AG20443 (cell line): ENCODE measurements around the gene MACF1.
"Not testable (repeated sequence)": the region's sequence is repeated elsewhere in the genome, so short reads cannot be mapped to it uniquely, and the experiment has no call there.

Source experiments
- DNase-seq: peaks from one replicate; pipeline ENCODE4 v3.0.0; 2012; ENCODE audit warnings: low spot score, mixed read lengths

The MACF1 gene

DNA sequence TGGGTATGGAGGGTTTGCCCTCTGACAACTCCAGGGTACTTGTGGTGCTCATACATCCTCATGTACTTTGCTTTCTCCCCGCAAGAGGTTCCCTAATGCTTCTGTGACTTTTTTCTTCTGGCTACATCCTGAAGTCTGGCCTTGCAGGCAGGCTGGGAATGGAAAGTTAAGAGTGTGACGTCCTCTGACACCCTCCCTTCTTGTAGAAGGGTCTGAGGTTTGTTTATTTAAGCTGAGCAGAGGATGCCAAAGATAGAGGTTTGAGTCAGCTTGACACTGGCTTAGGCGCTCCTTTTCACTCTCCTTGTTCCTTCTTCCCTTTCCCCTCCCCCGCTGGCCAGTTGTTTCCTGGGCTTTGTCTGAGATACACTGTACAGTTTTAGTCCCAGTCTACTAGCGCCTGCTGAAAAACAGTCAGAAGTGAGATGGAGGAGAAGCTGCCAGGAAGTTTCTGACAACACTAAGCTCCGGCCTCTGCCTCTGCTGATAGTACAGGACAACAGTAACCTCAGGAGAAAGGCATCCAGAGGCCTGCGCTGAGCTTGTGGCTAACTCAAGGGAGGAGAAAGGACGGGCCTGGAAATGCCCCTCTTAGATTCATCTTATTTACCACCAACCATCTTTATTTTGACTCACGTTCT lies at the start of gene MACF1:
MACF1 (plus strand) TSS at position 255 of the 641 bp plus-strand sequence; CDS start at position 583, 328 bp downstream.
- DNase-seq, result peak; percentile 78

DNA sequence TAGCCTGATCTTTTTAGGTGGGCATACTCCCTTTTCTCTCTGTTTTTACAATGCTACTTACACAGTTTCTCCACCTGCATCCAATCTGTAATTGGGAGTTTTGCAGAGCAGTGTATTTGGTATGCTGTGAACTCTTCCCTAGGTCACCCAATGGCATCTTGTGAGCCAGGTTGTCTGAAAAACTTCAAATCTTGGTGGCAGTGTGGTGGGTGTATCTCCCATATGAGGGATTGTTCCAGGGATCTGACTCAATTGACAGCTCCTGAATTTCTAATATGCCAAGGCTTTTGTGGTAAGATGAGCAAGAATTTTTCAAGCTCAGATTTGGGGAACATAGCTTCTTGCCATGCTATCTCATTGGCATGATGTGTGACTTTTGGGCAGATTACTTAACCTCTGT lies 47.2 kb upstream of the MACF1 start:
- DNase-seq, result no peak

GRCh38 chr1:39158327-39159086 lies 46.0 kb upstream of the MACF1 start:
- no peak for DNase-seq

GRCh38 chr1:39159224-39160036 lies 45.1 kb upstream of the MACF1 start:
- DNase-seq, result peak; percentile 34

- DNase-seq, result peak; percentile 34
Observed at GRCh38 chr1:39160703-39161102, 43.8 kb upstream of the MACF1 start.

DNA sequence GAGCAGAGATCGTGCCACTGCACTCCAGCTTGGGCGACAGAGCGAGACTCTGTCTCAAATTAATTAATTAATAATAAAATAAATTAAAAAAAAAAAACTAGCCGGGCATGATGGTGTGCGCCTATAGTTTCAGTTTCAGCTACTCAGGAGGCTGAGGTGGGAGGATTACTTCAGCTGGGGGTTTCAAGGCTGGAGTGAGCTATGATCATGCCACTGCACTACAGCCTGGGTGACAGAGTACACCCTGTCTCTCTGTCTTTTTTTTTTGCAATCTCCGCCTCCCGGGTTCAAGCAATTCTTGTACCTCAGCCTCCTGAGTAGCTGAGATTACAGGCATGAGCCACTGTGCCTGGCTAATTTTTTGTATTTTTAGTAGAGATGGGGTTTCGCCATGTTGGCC lies 42.7 kb upstream of the MACF1 start:
- DNase-seq, result not testable (repeated sequence)

GRCh38 chr1:39163469-39163868 lies 41.0 kb upstream of the MACF1 start:
- DNase-seq, result no peak

DNA sequence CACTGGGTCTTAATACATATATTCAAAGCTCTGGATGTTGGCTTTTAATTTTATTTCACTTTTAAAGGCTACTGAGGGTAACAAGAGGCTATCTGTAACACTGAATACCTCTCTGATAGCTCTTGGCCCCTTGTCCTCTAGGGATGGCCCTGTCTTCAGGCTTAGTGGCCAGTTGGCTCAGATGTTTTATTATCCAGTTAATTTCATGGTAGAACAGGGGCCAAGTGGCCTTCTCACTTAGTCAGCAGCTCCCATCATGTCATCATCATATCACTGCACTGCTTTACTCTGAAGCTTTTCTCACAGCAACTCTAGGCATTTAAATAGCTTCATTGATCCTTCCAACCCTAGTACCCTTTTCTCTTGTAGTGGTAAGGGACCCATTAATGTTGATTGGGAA lies 40.2 kb upstream of the MACF1 start:
- no peak for DNase-seq

DNA sequence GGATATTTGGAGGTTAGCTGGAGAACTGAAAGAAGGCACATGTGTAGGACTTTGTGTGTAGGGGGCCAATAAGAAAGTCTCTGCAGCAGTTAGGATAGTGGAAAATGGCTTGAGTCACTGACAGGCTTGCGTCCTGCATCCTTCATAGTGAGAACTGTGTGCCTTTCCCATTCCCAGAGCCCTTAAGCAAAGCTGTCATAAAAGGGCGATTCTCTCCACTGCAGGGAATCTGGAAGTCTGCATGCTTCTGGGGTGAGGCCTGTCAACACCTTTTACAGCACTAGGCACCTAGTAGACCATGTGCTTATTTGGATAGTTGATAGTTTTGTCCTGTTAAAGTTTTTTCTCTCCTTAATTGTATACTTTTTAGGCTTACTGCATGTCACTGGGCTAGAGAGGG lies 39.4 kb upstream of the MACF1 start:
- DNase-seq, result no peak

DNA sequence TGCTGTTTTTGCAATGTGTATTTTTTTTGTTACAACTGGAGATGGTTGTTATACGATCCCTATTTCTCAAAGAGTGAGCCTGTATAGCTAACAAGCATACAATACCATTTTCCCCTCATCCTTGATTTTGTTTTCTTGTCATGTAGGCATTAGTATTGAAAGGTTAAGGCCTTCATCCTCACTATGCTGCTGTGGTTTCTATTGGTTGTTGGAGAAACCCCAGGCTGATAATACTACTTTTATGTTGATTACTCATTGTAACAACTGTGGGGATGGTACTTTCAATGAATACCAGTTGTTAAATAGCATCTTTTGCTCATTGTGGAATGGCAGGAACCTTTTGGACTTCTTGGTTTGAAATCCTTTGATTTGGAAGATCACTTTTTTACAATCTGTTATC lies 39.0 kb upstream of the MACF1 start:
- DNase-seq, result no peak

GRCh38 chr1:39167632-39168209 lies 36.8 kb upstream of the MACF1 start:
- DNase-seq, result no peak

GRCh38 chr1:39168301-39169080 lies 36.0 kb upstream of the MACF1 start:
- DNase-seq, result no peak

DNA sequence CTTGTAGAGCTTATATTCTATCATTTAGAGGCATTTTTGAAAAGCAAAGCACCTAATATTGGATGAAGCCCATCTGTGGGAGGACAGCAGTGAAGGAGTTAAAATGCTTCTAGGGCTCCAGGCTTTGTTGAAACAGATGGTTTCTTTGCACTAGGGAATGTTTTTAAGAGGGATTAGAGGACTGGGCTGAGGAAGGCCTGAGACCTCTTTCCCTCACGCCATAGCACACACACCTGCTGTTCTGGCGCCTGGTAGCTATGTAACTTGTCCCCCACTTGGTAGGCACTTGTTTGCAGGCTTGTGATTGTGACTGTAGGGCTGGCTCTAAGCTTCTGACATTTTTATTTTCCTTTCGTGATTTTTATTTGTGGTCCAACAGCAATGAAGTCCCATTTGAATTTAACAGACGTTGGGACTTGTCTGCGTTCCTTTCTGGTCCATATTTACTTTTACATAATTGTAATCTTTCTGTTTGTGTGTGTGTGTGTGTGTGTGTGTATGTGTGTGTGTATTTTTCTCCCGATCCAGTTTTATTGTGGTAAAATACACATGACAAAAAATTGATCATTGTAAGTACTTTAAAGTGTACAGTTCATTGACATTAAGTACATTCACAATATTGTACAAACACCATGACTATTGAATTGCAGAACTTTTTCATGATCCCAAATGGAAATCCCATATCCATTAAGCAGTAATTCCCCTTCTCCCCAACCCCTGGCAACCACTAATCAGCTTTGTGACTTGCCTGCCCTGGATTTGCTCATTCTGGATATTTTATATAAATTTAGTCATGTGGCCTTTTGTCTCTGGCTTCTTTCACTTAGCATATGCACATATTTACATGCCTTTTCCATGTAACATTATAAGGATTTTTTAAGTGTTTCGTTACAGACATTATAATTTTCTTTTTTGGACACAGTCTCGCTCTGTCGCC lies 33.5 kb upstream of the MACF1 start:
- no peak for DNase-seq

- DNase-seq, result no peak
Observed at GRCh38 chr1:39173119-39173994, 31.1 kb upstream of the MACF1 start.

- DNase-seq, result no peak
Observed at GRCh38 chr1:39173995-39174380, 30.5 kb upstream of the MACF1 start.

DNA sequence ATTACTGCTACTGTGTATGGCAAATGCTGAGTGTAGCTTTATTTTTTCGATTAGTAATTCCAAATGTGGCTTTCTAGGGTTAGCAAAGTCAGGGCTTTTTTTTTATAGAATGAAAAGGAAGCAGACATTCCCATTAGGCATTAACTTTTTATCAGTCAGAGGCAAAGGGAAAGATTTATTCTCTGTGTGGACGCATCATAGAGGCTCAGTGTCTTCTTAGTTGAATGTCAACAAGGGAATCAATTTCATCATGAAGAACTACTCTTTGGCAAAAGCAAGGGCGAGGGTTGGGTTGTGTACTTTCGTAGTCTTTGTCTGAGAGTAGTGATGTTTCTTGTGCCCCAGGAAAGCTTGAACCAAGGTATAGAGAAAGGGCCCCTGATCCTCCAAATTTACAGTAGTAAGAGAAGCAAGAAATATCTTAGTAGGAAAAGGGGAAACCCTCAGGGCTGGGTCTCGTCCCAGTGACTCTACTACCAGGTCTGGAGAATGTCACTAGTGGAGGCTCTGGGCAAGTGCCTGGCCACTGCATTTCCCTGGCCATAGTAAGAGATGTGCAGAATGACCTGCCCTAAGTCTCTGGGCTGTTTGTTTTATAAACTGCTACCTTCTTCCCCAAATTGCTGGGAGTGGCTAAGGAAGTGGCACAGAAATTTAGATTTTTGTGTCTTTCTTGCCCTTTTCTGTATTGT lies 30.0 kb upstream of the MACF1 start:
- no peak for DNase-seq

GRCh38 chr1:39177706-39178105 lies 26.8 kb upstream of the MACF1 start:
- DNase-seq, result no peak

DNA sequence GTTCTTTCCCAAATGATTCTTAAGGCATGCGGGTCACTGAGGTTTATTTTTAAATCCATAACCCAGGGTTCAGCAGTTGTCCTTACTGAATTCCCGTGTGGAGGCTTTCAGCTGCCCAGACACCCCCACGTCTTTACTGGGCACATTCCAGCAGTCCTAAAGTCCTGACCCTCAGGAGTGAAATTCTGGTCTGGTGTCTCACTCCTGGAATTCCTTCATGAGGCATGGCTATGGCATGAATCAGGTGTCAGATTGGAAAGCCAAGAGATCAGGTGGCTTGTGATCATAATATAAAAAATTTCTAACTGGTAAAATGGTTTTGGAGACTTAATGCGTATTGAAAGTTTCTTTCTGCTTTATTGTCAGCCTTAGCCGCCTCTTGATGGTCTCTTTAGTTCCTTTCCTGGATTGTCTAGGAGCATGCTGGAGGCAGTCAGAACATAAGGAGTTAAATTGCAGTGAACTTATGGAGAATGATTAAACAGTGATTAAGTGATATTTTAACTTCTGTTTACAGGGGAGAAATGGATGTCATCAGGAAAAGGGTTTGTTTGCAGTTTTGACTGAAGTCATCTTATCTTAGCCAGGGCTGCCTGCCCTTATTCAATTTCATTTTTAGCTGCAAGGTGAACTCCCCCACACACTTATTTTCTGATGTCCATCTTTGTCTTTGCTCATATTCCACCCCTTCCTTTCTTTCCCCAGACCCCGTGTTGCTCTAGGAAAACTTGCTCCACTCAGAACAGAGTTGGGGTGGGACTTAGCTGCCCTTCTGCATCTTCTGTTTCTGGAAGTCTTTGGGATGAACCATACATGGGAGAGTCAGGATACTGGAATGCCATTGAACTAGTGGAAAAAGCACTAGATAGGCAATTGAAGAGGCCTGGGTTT lies 25.7 kb upstream of the MACF1 start:
- DNase-seq, result peak; percentile 38
